Heart left ventricle (tissue), 13 donors: Measurements from ENCODE around the gene PRSS50.

Source experiments
- CTCF ChIP-seq, 12 donors: fragments of 200-600 bp; sonication (generic) in 4 of 12; IDR thresholded peaks; one replicate each; pipeline versions ENCODE4 v1.5.0 to v1.8.0; 2018 to 2022; ENCODE audit warnings: antibody characterized with exemption in 12 of 12, mild to moderate bottlenecking in 5 of 12
- POLR2A ChIP-seq, 2 donors: fragments of 450-650 bp; IDR thresholded peaks; one replicate each; pipeline ENCODE4 v1.6.1; 2017; ENCODE audit warnings: antibody characterized with exemption in 2 of 2, mild to moderate bottlenecking in 2 of 2, moderate library complexity in 2 of 2
- donor health status: ischemic (EF 13 %, LVEDD 7.1; RV severe dilation, severe dysfunction).
- donor health status: DM: no; HTN: yes; CAD: no.
- donor health status: DM: no; HTN: no; CAD: no.
- donor health status: ischemic (EF 25% LVEDD 6.9; RV normal size, moderate dysfunction).
- donor health status: ischemic (EF 25% LVEDD 5.7; RV mildly dilated, moderate dysfunction).
- donor health status: ischemic (EF 35%, LVEDD 5.7; RV mildly dilated, moderate dysfunction).
- donor health status: nonischemic (EF 11% LVEDD 7.7; RV severe dilation, severe dysfunction).
- donor health status: DM: yes; HTN: yes; CAD: no.
- donor health status: PGD.
- donor health status: ischemic (EF 29% LVEDD 5.4; RV normal size, mild dysfunction).
- donor health status: nonischemic (EF 23%, LVEDD 6.1; RV moderate dilation, normal function).

GRCh38 chr3:46755646-46756045 lies 38.0 kb upstream of the PRSS50 start:
- TF ChIP-seq CTCF (IDR thresholded peaks at IDR 0.05) (no peak), POLR2A (IDR thresholded peaks at IDR 0.05) (no peak)
